GM12872 (cell line): ENCODE results near the gene MRPL34.

ENCODE experiments used
- CTCF ChIP-seq: IDR thresholded peaks from 3 replicates; pipeline ENCODE4 v1.5.1; 2011; ENCODE audit warnings: low read depth, mild to moderate bottlenecking, low read length, moderate library complexity; ENCODE audit not compliant: insufficient read depth

MRPL34 gene

GRCh38 chr19:17305517-17306284 is at the start of gene MRPL34:
MRPL34 (plus strand) TSS chr19:17305872; CDS start chr19:17305893, 21 bp downstream.
- TF ChIP-seq CTCF: peak; percentile 87

GRCh38 chr19:17256130-17256529 is 49.5 kb upstream of the MRPL34 start:
- TF ChIP-seq CTCF: no peak

GRCh38 chr19:17259118-17259780 is 46.4 kb upstream of the MRPL34 start:
- no peak for TF ChIP-seq CTCF

- TF ChIP-seq CTCF: no peak
Measured at GRCh38 chr19:17259934-17260333, 45.7 kb upstream of the MRPL34 start.

- peak; percentile 99 for TF ChIP-seq CTCF
Measured at GRCh38 chr19:17260842-17261325, 44.8 kb upstream of the MRPL34 start.

- no peak for TF ChIP-seq CTCF
Measured at GRCh38 chr19:17262557-17262956, 43.1 kb upstream of the MRPL34 start.

- no peak for TF ChIP-seq CTCF
Measured at GRCh38 chr19:17263712-17264640, 41.7 kb upstream of the MRPL34 start.
